HG03280 (cell line): Measurements from ENCODE around the gene KLHL36.

Source experiments
- ATAC-seq: cut with Tn5 transposase; IDR thresholded peaks from one replicate; pipeline ENCODE4 v1.9.1; 2021; ENCODE audit warnings: mild to moderate bottlenecking, moderate library complexity; ENCODE audit not compliant: unreplicated experiment

Gene KLHL36

DNA sequence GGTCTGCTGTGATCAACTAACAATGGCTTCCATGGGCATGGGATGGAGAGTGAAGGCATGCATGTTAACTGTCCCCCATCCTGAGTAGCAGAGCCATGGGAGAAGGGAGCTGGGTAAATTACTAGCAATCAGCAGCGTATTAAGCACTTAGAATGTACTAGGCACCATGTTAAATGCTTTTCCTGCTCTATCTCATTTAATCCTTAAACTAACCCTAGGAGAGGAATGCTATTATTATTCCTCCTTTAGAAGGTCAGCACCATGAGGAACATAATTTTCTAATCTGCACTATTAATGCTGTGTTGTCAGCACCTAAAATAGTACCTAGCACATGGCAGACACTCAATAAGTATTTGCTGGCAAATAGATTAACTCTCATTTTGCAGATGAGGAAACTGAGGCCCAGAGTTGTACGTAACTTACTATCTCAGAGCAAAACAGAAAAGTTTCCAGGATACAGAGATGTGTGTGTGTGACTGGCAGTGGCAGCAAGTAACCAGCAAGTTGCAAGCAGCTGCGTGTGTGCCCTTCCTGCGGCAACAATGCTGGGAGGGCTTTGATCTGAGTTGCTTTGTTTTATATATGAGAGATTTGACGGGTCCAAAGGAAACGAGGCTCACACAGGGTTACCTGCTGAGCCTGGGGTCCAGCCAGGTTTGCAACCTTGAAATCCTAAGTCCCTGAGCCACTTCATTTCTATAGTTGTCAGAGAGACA is 6.5 kb upstream of the KLHL36 start:
- ATAC-seq = no peak

DNA sequence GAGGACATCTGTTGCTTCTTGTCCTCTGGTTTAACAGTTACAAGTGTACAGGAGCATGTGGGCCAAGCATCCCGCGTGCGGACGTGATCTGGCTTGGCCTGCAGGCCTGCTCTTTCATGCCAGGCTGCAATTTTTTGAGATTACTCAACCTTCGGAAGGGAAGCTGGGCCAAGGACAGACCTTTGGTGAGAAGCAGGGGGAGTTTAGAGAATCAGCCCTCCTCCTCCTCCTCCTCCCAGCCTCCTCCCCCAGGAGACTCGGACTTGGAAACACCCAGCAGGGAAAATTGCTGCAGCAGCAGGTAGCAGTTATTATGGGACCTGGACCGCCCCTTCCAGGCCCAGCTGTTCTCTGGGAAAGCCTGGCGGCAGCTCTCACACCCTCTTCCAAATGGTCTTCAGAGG is 5.1 kb upstream of the KLHL36 start:
- ATAC-seq = no peak

DNA sequence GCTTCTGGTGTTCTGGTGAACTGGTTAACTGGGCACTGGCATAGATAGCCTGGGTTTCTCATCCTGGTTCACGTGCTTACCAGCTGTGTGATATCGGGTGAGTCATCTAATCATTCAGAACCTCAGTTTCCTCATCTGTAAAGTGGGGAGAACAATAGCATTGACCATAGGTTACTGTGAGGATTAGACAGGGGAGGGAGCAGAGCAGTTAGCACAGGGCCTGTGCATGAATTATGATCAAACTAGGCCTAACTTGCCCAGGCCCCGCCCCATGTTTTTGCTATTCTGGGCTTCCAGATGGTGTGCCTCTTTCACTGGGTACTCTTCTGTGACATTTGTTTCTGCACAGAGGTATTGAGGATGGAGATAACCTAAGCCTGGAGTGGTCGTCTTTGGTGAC is 4.6 kb upstream of the KLHL36 start:
- ATAC-seq = no peak

DNA sequence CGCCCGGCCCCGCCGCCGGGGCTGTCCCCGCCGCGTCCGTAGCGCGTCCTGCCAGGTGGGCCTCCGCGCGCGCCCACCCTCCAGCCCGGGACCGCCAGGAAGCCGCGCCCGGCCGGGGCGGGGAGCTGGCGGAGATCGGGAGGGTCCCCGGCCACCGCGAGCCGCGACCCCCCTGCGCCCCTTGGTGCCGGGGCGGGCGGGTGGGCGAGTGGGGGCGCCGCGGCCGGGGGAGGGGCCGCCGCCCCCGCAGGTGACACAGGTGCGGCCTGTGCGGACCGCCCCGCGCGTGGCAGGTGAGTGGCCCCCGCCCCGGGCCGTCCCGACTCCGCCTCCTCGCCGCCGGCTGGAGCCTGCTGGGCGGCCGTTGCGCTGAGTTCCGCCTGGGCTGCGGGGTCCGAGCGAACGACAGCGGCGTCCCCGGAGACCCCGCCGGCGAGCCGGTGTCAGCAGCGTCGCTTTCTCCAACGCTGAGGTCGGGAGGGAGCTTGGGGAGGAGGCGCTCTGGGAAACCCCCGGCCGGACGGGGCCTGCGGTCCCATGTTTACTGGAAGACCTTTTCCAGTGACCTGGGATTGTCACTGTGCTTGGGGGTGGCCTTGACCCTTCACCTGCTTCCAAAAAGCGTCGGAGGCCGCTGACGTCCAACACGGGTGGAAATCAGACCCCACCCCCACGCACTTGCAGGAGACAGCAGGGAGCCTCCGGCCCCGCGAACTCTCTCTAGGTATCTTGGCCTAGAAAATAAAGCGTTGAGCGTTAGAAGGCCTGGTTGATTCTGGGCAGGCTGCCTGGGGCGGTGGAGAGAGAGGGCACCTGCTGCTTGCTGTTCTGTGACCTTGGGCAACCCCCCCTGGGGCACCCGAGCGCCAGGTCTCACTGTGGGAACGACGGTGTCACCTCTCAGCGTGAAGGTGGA is 542 bp downstream of the KLHL36 start:
- ATAC-seq = peak; percentile 74

DNA sequence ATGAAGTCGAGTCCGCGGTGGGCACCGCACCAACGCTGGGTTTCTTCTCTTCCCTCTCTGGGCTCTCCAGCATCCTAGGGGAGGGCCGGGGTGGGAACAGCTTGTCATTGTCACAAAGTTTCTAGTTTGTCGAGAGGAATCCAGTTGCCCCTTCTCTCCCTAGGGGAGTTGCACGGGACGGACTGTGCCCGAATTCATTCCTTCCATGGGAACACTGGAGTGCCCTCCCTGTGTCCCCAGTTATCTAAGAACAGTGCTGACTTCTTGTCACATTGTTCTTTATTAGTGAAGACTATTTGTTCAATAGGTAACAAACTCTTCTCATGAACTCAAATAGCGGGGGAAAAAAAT is 1.2 kb downstream of the KLHL36 start:
- ATAC-seq = no peak

DNA sequence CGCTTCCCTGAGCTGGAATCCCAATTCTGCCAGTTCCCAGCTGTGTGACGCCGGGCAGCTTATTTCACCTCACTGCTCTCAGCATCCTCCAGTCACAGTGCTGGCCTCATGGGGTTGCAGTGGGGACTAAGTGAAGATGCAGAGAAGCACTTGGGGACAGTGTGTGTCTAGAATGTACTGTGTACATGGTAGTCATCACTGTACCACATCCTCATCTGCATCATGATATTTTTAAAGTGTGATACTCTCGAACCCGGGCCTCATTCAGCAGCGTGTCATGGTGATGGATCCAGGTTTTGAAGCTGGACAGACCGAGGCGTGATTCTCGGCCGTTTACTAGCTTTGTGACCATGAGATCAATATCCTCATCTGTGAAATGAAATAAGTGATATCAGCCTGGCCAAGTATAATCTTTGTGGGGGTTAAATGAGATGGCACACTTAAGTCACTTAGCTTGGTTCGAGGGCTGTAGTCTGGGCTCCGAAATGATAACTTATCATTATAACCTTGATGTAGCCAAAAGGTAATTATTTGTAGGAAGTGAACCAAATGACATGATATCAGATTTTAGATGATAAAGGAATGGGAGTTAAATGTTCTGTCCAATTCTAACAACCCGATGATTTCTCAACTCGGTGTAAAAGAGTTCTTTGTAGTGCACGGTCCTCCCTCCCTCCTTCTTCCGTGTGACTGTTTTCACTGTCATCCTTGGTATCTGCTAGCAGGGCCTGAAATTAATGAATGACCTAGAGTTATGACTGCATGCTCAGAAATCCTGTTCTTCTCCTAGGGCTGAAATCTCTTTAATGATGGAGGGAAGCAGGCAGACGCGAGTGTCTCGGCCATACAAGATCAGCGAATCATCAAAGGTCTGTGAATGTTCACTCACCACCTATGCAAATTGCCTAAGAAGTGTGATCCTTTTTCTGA is 2.0 kb downstream of the KLHL36 start:
- ATAC-seq = no peak

DNA sequence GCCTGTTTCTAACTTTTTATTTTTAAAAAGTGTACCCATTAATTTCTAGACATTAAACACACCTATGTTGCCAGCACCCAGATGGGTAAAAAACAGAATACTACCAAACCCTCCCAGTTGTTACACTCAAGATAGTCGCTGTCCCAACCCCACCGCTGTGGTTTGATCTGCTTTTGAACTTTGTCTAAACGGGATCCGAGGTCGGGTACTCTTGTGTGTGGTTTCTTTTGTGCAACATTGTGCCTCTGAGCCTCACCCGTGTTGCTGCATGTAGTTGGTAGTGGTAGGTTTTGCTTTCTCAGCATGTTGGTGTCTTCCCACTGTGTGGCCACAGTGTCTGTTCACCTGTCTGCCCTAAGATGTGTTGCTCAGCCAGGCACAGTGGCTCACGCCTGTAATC is 4.3 kb downstream of the KLHL36 start:
- no peak for ATAC-seq

DNA sequence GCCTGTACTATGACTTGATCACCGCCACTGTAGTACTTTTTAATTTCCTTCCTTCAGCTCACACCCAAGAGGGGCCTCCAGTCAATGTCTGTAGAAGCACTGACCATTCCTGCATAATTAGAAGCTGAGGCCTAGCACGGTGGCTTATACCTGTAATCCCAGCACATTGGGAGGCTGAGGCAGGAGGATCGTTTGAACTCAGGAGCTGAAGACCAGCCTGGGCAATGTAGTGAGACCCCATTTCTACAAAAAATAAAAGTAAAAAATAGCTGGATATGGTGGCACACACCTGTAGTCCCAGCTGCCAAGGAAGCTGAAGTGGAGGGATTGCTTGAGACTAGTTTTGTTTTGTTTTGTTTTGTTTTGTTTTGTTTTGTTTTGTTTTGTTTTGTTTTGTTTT is 5.9 kb downstream of the KLHL36 start:
- ATAC-seq = no peak

DNA sequence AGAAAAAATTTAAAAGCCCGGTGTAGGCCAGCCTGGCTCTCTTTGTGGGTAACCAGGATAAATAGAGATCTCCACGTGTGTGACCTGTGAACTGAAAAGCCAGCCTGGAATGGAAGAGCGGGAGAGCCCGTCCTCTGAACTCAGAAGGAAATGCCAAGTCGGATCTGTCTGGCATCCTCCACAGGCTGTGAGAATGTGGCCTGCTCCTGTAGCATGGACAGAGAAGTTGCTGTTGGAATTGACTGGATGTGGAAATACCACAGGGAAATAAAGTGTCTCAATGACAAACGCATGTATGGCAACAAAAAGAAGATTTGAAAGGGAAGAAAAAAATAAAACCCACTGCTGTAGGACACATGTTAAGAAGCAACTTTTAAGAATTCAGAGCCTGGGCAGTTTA is 6.7 kb downstream of the KLHL36 start:
- no peak for ATAC-seq

DNA sequence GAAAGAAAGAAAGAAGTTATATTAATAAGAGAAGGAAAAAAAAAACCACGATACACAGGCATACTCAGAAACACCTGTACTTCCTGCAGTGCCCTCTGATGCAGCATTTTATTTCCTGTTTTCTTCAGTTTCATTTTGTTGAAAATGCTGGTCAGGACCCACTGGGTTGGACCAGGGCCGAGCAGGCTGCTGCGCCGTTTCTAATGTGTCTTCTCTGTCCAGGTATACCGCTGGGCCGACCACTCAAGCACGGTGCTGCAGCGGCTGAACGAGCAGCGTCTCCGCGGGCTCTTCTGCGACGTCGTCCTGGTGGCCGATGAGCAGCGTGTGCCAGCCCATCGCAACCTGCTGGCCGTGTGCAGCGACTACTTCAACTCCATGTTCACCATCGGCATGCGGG is 8.3 kb downstream of the KLHL36 start:
- ATAC-seq = no peak

DNA sequence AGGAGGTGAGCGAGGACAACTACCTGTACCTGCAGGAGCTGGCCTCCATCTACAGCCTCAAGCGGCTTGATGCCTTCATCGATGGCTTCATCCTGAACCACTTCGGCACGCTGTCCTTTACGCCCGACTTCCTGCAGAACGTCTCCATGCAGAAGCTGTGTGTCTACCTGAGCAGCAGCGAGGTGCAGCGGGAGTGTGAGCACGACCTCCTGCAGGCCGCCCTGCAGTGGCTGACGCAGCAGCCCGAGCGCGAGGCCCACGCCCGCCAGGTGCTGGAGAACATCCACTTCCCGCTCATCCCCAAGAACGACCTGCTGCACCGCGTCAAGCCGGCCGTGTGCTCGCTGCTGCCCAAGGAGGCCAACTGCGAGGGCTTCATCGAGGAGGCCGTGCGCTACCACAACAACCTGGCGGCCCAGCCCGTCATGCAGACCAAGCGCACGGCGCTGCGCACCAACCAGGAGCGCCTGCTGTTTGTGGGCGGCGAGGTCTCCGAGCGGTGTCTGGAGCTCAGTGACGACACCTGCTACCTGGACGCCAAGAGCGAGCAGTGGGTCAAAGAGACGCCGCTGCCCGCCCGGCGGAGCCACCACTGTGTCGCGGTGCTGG is 9.0 kb downstream of the KLHL36 start:
- ATAC-seq = no peak

DNA sequence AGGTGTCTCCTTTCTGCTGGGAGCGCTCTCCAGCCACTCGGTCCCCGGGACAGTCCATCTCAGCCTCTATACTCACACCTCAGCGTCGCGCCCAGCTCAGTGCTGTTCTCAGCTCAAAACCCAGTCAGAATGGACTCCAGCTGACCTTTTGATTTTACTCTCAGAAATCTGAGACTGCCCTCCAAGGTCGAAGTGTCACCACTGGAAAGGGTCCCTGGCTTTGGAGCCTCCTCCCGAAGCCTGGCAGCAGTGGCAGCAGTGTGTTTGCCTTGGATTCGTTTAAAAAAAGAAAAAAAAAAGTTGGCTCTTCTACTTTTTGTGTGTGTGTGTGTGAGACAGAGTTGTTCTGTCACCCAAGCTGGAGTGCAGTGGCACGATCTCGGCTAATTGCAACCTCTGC is 10.4 kb downstream of the KLHL36 start:
- no peak for ATAC-seq

DNA sequence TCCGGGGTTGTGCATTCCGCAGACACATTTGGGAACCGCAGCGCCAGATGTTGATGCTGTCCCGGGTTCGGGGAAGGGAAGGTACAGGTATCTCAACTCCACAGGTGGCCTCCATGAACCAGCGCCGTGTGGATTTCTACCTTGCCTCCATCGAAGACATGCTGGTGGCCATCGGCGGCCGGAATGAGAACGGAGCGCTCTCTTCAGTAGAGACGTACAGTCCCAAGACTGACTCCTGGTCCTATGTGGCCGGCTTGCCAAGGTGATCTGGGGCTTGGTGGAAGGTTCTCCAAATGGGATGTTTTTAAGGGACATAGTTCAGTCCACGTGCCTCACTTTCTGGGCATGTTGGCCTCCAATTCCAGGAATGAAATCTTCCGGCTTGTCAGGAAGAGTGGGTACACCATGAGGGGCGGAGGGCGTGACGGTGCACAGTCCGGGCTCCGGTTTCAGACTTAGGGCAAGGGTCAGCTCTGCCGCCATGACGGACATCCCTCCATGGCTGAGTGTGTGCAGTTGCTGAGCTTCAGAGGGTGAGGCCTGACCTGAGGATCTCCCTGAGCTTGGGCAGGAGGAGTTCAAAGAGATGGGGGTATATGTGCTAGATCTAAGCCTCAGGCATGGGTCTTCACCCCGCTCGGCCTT is 11.5 kb downstream of the KLHL36 start:
- no peak for ATAC-seq

DNA sequence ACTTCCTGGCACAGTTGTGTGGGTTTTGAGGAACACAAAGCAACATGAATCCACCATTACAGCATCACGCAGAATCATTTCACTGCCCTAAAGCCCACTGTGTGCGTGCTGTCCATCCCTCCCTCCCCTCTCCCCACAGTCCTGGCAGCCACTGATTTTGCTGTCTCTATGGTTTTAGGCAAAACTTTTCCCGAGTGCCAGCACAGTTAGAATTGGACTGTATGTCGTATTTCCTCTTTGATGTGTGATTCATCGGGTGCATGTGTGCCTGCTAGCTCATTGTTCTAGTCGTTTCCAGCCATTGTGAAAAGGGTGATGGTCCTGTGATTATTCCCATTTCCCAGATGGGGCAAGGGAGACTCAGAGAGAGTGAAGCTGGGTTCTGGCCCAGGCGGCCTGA is 12.7 kb downstream of the KLHL36 start:
- ATAC-seq = no peak

DNA sequence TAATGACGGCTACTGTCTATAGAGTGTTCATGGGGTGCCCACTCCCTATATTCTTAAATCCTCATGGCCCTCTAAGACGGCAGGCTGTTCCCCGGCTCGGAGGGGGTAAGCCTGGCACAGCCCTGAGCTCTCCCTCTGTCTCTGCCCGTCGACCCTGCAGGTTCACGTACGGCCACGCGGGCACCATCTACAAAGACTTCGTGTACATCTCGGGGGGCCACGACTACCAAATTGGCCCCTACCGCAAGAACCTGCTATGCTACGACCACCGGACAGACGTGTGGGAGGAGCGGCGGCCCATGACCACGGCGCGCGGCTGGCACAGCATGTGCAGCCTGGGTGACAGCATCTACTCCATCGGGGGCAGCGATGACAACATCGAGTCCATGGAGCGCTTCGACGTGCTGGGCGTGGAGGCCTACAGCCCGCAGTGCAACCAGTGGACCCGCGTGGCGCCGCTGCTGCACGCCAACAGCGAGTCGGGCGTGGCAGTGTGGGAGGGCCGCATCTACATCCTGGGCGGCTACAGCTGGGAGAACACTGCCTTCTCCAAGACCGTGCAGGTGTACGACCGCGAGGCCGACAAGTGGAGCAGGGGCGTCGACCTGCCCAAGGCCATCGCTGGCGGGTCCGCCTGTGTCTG is 13.2 kb downstream of the KLHL36 start:
- ATAC-seq = no peak

DNA sequence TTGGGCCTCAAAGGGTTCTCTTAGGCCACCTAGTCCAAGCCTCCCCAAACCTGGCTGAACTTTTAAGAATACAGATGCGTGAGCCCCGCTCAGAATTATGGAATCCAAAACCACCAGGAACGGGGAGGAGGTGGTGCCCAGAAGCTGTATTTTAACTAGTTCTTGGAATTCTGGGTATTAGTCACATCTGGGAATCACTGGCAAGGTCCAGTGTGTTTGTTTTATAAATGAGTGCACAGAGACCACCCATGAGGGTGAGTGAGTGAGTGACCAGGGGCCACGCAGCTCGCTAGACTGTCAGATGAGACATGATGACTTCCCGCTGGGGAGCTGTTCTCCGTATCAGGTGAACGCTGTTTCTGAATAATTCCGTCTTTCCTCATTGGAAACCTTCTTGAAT is 14.2 kb downstream of the KLHL36 start:
- no peak for ATAC-seq

DNA sequence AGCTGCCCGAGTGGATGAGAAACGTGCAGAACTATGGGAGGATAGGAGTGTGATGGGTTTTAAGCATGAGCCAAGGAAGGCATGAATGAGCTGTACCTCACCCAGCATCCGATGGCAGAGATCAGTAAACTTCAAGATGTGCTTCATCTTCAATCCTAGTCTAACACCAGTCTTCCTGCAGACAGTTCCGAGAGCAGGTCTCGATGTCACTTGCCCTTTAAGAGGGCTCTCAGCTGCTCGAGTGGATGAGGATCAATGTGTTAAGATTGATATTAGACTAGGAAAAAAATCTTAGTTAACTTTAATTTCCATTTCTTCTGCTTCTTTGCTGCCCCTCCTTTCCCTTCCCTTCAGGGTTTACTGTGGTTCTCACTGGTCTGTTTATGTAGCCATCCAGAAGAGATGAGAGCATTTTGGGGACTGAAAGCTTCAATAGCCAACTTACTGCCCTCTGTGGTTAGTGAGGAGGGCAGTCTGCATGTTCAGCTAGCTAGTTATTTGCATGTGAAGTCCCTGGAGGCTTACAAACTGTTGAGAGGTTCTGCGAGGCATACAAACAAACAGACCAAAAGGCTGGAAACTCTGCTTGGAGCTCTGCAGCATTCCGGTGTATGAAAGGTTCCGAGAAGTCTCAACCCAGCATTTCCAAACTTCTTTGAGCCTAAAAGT is 15.3 kb downstream of the KLHL36 start:
- ATAC-seq = no peak

DNA sequence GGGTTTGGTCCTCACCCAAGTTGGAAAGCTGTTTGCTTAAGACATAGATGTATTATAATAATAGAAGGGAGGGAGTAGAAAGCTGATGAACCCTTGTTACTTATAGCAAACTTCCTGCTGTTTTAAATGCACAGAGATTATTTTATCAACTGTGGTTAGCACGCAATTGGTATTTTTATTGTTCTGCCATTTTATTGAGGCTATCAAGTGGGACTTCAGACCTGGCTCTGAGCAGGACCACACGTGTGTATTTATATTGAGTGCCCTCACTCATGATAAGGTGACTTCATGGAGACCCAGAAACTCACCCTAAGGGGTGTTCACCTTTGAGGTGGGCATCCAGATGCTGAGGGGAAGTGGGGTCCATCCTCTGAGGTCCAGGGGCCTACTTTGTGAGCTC is 17.0 kb downstream of the KLHL36 start:
- no peak for ATAC-seq

DNA sequence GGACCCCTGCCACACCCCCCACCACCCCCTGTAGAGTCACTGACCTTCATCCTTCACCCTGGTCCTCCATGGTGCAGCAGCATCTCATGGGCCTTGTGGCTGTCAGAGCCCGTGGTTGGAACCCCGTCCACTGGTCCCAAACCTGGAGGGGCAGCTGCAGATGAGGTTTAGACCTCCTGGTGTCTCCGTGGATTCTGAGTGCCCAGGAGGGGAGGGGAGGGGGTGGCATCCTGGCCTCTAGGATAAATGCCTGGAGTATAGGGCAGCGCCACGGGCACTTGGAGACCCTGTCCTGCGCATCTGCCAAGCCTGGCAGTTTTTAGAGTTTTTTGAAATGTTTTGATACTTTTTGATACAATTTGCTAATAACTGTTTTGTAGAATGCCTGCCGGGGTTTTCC is 17.5 kb downstream of the KLHL36 start:
- no peak for ATAC-seq
